ENCODE measurements around the gene TMEM183A.

Gene TMEM183A

DNA sequence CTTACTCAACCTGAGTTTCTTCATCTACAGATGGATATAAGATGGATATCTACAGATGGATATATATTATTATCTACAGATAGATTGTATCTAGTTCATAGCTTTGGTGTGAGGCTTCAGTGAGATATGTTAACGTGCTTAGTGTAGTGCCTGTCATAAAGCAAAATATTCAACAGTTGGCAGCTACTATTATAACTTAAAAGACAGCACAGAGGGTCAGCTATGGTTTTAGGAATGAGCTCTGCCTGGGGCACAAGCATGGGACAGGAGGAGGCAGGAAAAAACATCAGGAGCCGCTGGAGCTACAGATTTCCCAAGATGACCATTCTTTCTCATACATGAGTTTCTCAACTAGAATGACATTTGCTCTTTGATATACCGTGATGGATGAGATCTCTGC lies 38.8 kb upstream of the TMEM183A start:
- Histone ChIP-seq H3K36me3 (ENCODE audit: insufficient read depth, low read length) (0 out of 2 replicates have a peak, but pooled peaks cover 5% of the 10 kb centered on the region), H3K4me1 (ENCODE audit: insufficient read depth, low read length) (peaks cover 27% of the 10 kb centered on the region), H2AFZ (ENCODE audit: low read depth, low read length) (peak overlapping the region; percentile 99), H3K9ac (ENCODE audit: low read depth, low read length) (peak overlapping the region; percentile 72), H3K4me2 (ENCODE audit: insufficient read depth, low read length) (peak overlapping the region; percentile 97), H4K20me1 (ENCODE audit: insufficient read depth, low read length) (no peaks in the 10 kb centered on the region), H3K79me2 (ENCODE audit: insufficient read depth, low read length) (peaks cover 9% of the 10 kb centered on the region), H3K27me3 (ENCODE audit: insufficient read depth, low read length, poor library complexity) (no peaks in the 10 kb centered on the region), H3K27ac (ENCODE audit: low read length) (peak overlapping the region; percentile 79; the same call in 1 of the 2 replicates), H3K9me3 (ENCODE audit: insufficient read depth, low read length, severe bottlenecking) (no peaks in the 10 kb centered on the region), H3K4me3 (ENCODE audit: low read depth in 1 of 2, low read length in 2 of 2) (peak overlapping the region; percentile 54 to 84; a peak in 3 of 4 replicates)
- ATAC-seq (ENCODE audit: insufficient read depth, low read depth), result no peak
- no peak for DNase-seq
- TF ChIP-seq, protein P1, sequence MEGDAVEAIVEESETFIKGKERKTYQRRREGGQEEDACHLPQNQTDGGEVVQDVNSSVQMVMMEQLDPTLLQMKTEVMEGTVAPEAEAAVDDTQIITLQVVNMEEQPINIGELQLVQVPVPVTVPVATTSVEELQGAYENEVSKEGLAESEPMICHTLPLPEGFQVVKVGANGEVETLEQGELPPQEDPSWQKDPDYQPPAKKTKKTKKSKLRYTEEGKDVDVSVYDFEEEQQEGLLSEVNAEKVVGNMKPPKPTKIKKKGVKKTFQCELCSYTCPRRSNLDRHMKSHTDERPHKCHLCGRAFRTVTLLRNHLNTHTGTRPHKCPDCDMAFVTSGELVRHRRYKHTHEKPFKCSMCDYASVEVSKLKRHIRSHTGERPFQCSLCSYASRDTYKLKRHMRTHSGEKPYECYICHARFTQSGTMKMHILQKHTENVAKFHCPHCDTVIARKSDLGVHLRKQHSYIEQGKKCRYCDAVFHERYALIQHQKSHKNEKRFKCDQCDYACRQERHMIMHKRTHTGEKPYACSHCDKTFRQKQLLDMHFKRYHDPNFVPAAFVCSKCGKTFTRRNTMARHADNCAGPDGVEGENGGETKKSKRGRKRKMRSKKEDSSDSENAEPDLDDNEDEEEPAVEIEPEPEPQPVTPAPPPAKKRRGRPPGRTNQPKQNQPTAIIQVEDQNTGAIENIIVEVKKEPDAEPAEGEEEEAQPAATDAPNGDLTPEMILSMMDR (IDR thresholded peaks at IDR 0.05; ENCODE audit: borderline replicate concordance, extremely low read depth, low read length, poor library complexity, severe bottlenecking), result no peak
- no peak for TF ChIP-seq EZH2 (IDR thresholded peaks at IDR 0.05; ENCODE audit: borderline replicate concordance, low read depth, low read length, severe bottlenecking)

DNA sequence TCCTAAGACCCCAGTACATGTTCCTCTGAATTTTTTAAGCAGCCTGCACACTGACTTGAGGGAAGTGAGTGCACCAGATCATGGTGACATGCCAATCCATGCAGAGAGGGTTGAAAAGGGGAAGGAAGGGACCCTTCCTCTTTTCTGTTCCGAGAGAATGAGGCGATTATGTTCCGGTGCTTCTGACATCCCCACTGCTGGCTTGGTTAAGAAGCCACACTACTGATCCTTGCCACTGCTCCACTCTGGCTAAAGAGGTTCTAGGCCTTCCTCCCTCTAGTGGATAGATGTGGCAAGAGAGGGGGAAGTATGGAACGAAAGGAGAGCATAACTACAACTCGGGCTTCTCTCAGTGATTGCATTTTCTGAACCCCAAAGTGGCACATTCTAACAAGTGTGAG lies 38.3 kb upstream of the TMEM183A start:
- H3K36me3 ChIP-seq (ENCODE audit: insufficient read depth, low read length), result 0 out of 2 replicates have a peak, but pooled peaks cover 5% of the 10 kb centered on the region
- H3K4me3 ChIP-seq (ENCODE audit: low read depth in 1 of 2, low read length in 2 of 2), result no peak overlapping the region
- H3K27me3 ChIP-seq (ENCODE audit: insufficient read depth, low read length, poor library complexity), result no peaks in the 10 kb centered on the region
- peaks cover 27% of the 10 kb centered on the region for H3K4me1 ChIP-seq (ENCODE audit: insufficient read depth, low read length)
- DNase-seq (peak; percentile 39), ATAC-seq (ENCODE audit: insufficient read depth, low read depth) (peak; percentile 57; the same call in 2 of the 3 replicates)
- no peaks in the 10 kb centered on the region for H3K9me3 ChIP-seq (ENCODE audit: insufficient read depth, low read length, severe bottlenecking)
- 0 out of 2 replicates have a peak overlapping the region, but pooled peaks have one; percentile 97 for H3K4me2 ChIP-seq (ENCODE audit: insufficient read depth, low read length)
- peak overlapping the region; percentile 99 for H2AFZ ChIP-seq (ENCODE audit: low read depth, low read length)
- TF ChIP-seq, protein P1 (IDR thresholded peaks at IDR 0.05; ENCODE audit: borderline replicate concordance, extremely low read depth, low read length, poor library complexity, severe bottlenecking), result peak; percentile 70
- TF ChIP-seq EZH2 (IDR thresholded peaks at IDR 0.05; ENCODE audit: borderline replicate concordance, low read depth, low read length, severe bottlenecking), result no peak
- H4K20me1 ChIP-seq (ENCODE audit: insufficient read depth, low read length), result no peaks in the 10 kb centered on the region
- H3K9ac ChIP-seq (ENCODE audit: low read depth, low read length), result no peak overlapping the region
- H3K27ac ChIP-seq (ENCODE audit: low read length), result no peak overlapping the region
- peaks cover 9% of the 10 kb centered on the region for H3K79me2 ChIP-seq (ENCODE audit: insufficient read depth, low read length)

- no peaks in the 10 kb centered on the region for H4K20me1 ChIP-seq (ENCODE audit: insufficient read depth, low read length)
- no peaks in the 10 kb centered on the region for H3K36me3 ChIP-seq (ENCODE audit: insufficient read depth, low read length)
- peaks cover 14% of the 10 kb centered on the region for H3K4me1 ChIP-seq (ENCODE audit: insufficient read depth, low read length)
- no peaks in the 10 kb centered on the region for H3K79me2 ChIP-seq (ENCODE audit: insufficient read depth, low read length)
- TF ChIP-seq, protein P1 (IDR thresholded peaks at IDR 0.05; ENCODE audit: borderline replicate concordance, extremely low read depth, low read length, poor library complexity, severe bottlenecking), result no peak
- TF ChIP-seq EZH2 (IDR thresholded peaks at IDR 0.05; ENCODE audit: borderline replicate concordance, low read depth, low read length, severe bottlenecking), result no peak
- H3K4me3 ChIP-seq (ENCODE audit: low read depth in 1 of 2, low read length in 2 of 2), result no peak overlapping the region
- H3K9ac ChIP-seq (ENCODE audit: low read depth, low read length), result no peak overlapping the region
- no peak overlapping the region for H3K27ac ChIP-seq (ENCODE audit: low read length)
- DNase-seq, result no peak
- peaks cover 15% of the 10 kb centered on the region for H3K27me3 ChIP-seq (ENCODE audit: insufficient read depth, low read length, poor library complexity)
- H2AFZ ChIP-seq (ENCODE audit: low read depth, low read length), result no peak overlapping the region
- no peak for ATAC-seq (ENCODE audit: insufficient read depth, low read depth)
- no peaks in the 10 kb centered on the region for H3K9me3 ChIP-seq (ENCODE audit: insufficient read depth, low read length, severe bottlenecking)
- H3K4me2 ChIP-seq (ENCODE audit: insufficient read depth, low read length), result no peak overlapping the region
These were observed 35.1 kb upstream of the TMEM183A start for GRCh38 chr1:202972046-202972445.
